ENCODE results near the gene ZNF784. TPM values are rescaled to one million over a fixed set of nuclear protein-coding genes. Genes with fewer than 3 reads are reported as not detected.

ZNF784 gene
- total and polyA plus RNA-seq, 7 donors, result 2.8 to 9.1 (median 7.2) TPM

DNA sequence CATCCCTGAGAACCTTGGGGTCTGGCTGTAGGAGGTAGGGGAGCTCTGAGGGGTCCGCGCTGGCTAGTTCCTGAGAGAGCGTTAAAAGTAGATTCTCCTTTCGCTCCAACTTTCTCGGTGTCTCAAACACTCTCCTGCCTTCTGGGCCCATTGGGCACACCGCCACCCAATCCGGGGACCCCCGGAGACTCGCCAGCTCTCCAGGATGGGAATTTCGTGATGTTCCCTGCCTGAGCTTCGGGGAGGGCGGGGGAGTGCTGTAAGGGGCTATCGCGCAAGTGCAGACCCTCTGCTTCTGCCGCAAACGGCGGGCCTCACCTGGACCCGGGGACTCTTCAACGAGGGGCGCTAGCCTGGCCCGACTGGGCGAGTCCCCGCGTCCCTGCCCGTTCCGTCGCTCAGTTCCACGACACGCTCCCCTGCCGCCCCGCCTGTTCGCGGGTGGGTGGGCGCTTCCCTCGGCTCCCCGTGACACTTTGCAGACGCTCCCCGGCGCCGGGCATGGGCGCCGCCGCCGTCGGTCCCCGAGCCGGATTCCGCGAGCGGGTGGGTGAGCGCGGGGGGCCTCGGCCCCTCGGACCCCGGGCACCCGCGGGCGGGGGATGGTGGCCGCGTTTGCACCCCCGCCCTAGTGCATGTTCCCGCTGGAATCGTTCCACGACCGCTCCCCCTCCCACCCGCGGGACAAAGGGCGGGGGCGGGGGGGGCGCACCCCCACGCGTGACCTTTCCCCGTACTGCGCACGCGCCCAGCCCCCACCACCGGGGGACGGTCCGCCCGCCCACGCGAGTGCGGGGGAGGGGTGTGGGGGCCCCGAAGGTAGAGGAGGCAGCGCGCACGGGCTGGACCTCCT, 23.6 kb upstream of the ZNF784 start, which contains the start of gene CCDC106:
Gene CCDC106, plus strand, starts transcription at position 481 of the 853 bp plus-strand sequence. CDS start 835 bp downstream, outside the sequence.
- Histone ChIP-seq H3K36me3 (peaks cover 0 to 25% (median 6%) of the 10 kb centered on the region in 4 donors), H3K4me1 (peaks cover 0 to 57% (median 49%) of the 10 kb centered on the region in 4 donors), H3K27ac (peak within 1 kb of the TSS; percentile 89 to 94 (median 92)), H3K27me3 (no peaks in the 10 kb centered on the region), H3K9me3 (no peaks in the 10 kb centered on the region), H3K4me3 (peak within 1 kb of the TSS; percentile 86 to 98 (median 90))
- peak; percentile 88 for DNase-seq
- TF ChIP-seq EP300 (IDR thresholded peaks at IDR 0.05), result no peak
- TF ChIP-seq POLR2A (IDR thresholded peaks at IDR 0.05), result no peak
- no peak for TF ChIP-seq CTCF (IDR thresholded peaks at IDR 0.05)
- peak in 3 of 4 donors; percentile 14 to 65 (median 54) for TF ChIP-seq POLR2AphosphoS5 (IDR thresholded peaks at IDR 0.05)
- WGBS, 2 donors, result 1 to 2% methylated on average over 87 of the region's 87 CpGs
- intact Hi-C loops (cut with DNase I), result no loop called here

GRCh38 chr19:55646889-55647731, 22.7 kb upstream of the ZNF784 start:
- Histone ChIP-seq H3K9me3 (no peaks in the 10 kb centered on the region), H3K4me1 (peaks cover 0 to 61% (median 54%) of the 10 kb centered on the region in 4 donors), H3K36me3 (peaks cover 0 to 18% (median 6%) of the 10 kb centered on the region in 4 donors), H3K27ac (peak overlapping the region; percentile 89 to 94 (median 92)), H3K4me3 (peak overlapping the region; percentile 86 to 98 (median 90)), H3K27me3 (no peaks in the 10 kb centered on the region)
- intact Hi-C loops (cut with DNase I), result no loop called here
- WGBS, 2 donors, result 46 to 47% methylated on average over 14 of the region's 14 CpGs
- DNase-seq, result no peak
- no peak for TF ChIP-seq POLR2AphosphoS5 (IDR thresholded peaks at IDR 0.05)
- TF ChIP-seq CTCF (IDR thresholded peaks at IDR 0.05), result no peak
- TF ChIP-seq EP300 (IDR thresholded peaks at IDR 0.05), result no peak
- TF ChIP-seq POLR2A (IDR thresholded peaks at IDR 0.05), result no peak

DNA sequence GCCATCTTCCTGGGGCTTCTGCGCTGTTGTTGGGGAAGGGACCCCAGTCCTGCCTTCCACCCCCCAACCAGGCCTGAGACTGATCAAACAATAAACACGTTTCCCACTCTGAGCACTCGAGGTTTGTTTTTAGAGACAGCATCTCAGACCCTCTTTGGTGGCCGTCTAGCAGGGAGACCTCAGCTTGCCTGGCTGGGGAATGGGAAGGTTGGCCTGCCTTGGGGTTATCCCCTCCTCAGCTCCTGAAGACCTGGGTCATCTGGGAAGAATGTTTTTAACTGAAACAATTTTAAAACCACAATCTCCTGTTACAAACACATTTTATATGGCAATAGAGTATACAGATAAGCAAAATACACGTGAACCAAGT, 21.1 kb upstream of the ZNF784 start:
- Histone ChIP-seq H3K4me1 (peaks cover 0 to 67% (median 64%) of the 10 kb centered on the region in 4 donors), H3K36me3 (peaks cover 0 to 16% (median 3%) of the 10 kb centered on the region in 4 donors), H3K4me3 (no peak overlapping the region), H3K9me3 (no peaks in the 10 kb centered on the region), H3K27ac (no peak overlapping the region), H3K27me3 (no peaks in the 10 kb centered on the region)
- WGBS, 2 donors, result 58 to 81% methylated on average over 5 of the region's 5 CpGs
- DNase-seq, result no peak
- intact Hi-C loops (cut with DNase I), result no loop called here
- TF ChIP-seq POLR2AphosphoS5 (IDR thresholded peaks at IDR 0.05) (no peak), CTCF (IDR thresholded peaks at IDR 0.05) (no peak), EP300 (IDR thresholded peaks at IDR 0.05) (no peak), POLR2A (IDR thresholded peaks at IDR 0.05) (no peak)

- Histone ChIP-seq H3K4me1 (peaks cover 0 to 72% (median 68%) of the 10 kb centered on the region in 4 donors), H3K36me3 (peaks cover 0 to 16% (median 2%) of the 10 kb centered on the region in 4 donors), H3K9me3 (no peaks in the 10 kb centered on the region), H3K27me3 (no peaks in the 10 kb centered on the region), H3K4me3 (peak overlapping the region in 1 of 4 donors; percentile 91), H3K27ac (no peak overlapping the region)
- TF ChIP-seq POLR2AphosphoS5 (IDR thresholded peaks at IDR 0.05) (peak in 1 of 4 donors; percentile 14), CTCF (IDR thresholded peaks at IDR 0.05) (no peak)
- intact Hi-C loops (cut with DNase I), result no loop called here
- WGBS, 2 donors, result 86 to 90% methylated on average over 28 of the region's 28 CpGs
- DNase-seq, result no peak
Measured at GRCh38 chr19:55644842-55645511, 20.6 kb upstream of the ZNF784 start.
